NCI-H460 (cell line): ENCODE data around the gene ALDH4A1. TPM values are rescaled to one million over a fixed set of nuclear protein-coding genes. Genes with fewer than 3 reads are reported as not detected.
A peak's percentile ranks its signal among the peaks of the same experiment; 100 is the strongest.
"Not testable (repeated sequence)": the region's sequence is repeated elsewhere in the genome, so short reads cannot be mapped to it uniquely, and the experiment has no call there.

Source experiments
- DNase-seq: peaks from one replicate; pipeline ENCODE4 v3.0.0-alpha.2; 2016; ENCODE audit warnings: low read depth; ENCODE audit errors: extremely low read depth
- total RNA-seq: library from RNA; depleted of rRNA; stranded (reverse); fragments of >200 nt; shearing (Covaris generic); gene quantifications from 2 replicates; pipeline ENCODE4 v1.2.3, GENCODE V29; 2014

Gene ALDH4A1
- total RNA-seq, 1 experiment from 2014 or later: 3.0 TPM

- DNase-seq: no peak
These were observed 21.8 kb downstream of the ALDH4A1 start for GRCh38 chr1:18880585-18880984.

- DNase-seq: no peak
These were observed 22.5 kb downstream of the ALDH4A1 start for GRCh38 chr1:18879791-18880309.

- no peak for DNase-seq
These were observed 23.1 kb downstream of the ALDH4A1 start for GRCh38 chr1:18879215-18879790.

- DNase-seq: no peak
These were observed 23.7 kb downstream of the ALDH4A1 start for GRCh38 chr1:18878538-18879214.

- DNase-seq: no peak
These were observed 25.1 kb downstream of the ALDH4A1 start for GRCh38 chr1:18877282-18877681.

DNA sequence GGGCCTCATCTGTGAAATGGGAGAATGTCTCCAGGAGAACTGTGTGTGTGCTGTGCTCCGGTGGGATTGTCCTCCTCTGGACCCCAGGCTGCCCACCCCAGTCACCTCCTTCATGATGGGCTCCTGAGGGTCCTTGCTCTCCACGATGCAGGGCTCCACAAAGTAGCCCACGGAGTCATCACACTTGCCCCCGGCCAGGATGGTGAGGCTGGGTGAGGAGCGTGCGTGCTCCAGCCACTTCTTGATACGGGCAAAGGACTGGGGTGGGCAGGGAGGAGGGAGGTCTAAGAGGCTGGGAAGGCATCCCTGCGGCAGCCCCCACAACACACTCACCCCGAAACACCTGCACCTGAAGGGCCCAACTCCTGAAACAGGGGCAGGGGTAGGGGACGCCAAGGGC, 26.1 kb downstream of the ALDH4A1 start:
- no peak for DNase-seq

DNA sequence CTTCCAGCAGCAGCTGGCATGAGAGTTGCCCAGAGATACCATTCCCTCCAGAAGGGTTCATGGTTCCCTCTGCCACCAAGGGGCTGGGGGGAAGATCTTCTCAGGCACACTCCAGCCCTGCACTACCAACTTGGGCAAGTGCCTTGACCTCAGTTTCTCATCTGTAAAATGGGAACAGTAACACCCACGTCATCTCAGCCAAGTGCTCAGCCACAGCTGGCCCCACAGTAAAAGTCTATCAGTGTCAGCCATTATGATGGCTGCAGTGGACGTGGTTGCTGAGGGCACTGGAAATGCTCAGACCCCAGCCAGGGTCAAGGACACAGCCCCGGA, 26.6 kb downstream of the ALDH4A1 start:
- no peak for DNase-seq

- peak; percentile 72 for DNase-seq
These were observed 27.1 kb downstream of the ALDH4A1 start for GRCh38 chr1:18875107-18875795.

- no peak for DNase-seq
These were observed 27.8 kb downstream of the ALDH4A1 start for GRCh38 chr1:18874600-18874999.

GRCh38 chr1:18874036-18874435, 28.3 kb downstream of the ALDH4A1 start:
- DNase-seq: no peak

DNA sequence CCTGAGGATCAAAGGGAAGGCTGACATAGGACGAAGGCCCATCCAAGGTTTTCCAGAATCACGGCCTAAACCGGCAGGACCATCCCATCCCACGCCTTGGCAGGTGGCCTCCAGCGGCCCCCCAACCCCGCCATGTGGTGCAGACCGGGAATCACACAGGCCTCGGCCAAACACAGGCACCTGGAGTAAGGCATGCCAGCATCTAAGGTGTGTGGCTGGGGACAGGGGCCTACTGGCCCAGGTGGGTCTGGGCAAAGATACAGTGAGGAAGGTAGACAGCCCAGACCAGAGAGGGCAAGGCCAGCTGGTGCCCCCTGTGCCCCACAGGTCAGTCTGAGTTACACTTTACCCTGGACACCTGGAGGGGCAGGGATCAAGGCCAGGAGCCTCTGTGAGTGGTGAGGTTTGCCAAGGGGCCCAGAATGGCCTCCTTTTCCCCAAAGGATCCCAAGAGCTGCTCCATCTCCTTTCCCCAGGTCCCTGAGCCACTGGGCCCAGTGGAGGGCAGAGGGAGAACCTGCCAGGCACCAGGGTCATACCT, 30.2 kb downstream of the ALDH4A1 start:
- no peak for DNase-seq

- DNase-seq: no peak
These were observed 30.8 kb downstream of the ALDH4A1 start for GRCh38 chr1:18871401-18872070.

GRCh38 chr1:18870957-18871356, 31.4 kb downstream of the ALDH4A1 start:
- DNase-seq: no peak

- DNase-seq: not testable (repeated sequence)
These were observed 31.8 kb downstream of the ALDH4A1 start for GRCh38 chr1:18870595-18870865.

DNA sequence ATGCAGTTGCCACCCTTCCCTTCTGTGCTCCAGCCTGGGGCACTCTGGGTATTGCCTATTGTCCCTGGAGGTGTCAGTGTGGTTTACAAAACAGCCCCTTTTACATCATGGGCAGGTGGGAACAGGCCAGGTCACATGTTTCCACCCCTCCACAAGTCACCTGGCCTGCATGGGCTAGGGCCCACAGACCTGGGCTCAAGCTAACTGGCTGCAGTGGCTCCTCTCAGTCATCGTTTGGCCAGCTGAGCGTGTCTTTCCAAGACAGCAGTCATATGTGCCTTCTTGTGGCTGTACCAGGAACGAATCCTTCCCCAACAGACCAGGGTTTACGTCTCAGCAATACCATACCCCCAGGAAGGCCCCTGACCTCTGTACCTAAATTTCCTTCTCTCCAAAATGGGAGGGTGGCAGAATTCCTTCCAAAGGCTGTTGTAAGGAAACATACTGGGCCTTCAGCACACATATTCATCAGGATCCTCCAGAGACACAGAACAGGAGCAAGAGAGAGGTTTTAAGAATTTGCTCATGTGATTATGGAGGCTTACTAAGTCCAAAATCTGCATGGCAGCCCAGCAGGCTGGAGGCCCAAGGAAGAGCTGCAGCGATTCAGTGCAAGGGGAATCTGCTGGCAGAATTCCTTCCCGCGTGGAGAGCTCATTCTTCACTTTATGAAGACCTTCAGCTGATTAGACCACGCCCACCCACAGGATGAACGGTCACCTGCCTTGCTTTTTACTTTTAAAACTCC, 32.3 kb downstream of the ALDH4A1 start:
- DNase-seq: no peak

- DNase-seq: no peak
These were observed 33.4 kb downstream of the ALDH4A1 start for GRCh38 chr1:18868801-18869424.

DNA sequence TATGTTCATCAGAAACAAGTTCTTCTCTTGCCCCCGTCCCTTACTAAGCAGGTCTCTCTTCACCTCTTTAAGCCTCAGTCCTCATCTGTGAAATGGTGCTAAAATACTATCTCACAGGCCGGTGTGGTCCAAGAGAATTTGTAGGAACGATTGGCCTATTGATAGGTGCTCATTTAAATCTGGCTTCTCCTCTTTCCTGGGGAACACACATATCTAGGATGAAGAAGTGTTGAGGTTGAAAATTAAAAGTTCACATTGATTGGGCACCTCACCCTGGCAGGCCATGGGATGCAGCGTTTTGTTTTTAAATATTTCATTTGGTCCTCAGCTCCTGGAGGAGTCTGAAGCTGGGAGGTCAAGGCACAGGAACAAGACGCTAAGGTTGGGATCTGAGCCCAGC, 34.0 kb downstream of the ALDH4A1 start:
- no peak for DNase-seq

GRCh38 chr1:18866846-18867245, 35.5 kb downstream of the ALDH4A1 start:
- DNase-seq: no peak

GRCh38 chr1:18866314-18866713, 36.0 kb downstream of the ALDH4A1 start:
- DNase-seq: no peak

- DNase-seq: no peak
These were observed 37.2 kb downstream of the ALDH4A1 start for GRCh38 chr1:18865176-18865575.
